Fibroblast of lung (primary cell): Measurements from ENCODE around the gene UNC5A. TPM values are rescaled to one million over a fixed set of nuclear protein-coding genes. Genes with fewer than 3 reads are reported as not detected.

Experiments used
- DNase-seq, 2 donors: peaks; one replicate each; pipeline versions ENCODE4 v3.0.0 to v3.0.0-alpha.2; 2010; ENCODE audit warnings: low read depth in 2 of 2
- H2AFZ ChIP-seq: 2 replicates; pipeline ENCODE4 v1.5.1; 2012; ENCODE audit warnings: low read length, control low read depth, inconsistent platforms
- H3K27ac ChIP-seq: 2 replicates; pipeline ENCODE4 v1.5.1; 2011; ENCODE audit warnings: low read length, control low read depth; ENCODE audit not compliant: insufficient read depth
- H3K27me3 ChIP-seq: 2 replicates; pipeline ENCODE4 v1.5.1; 2011; ENCODE audit warnings: mild to moderate bottlenecking, low read length; ENCODE audit not compliant: control insufficient read depth, insufficient read depth
- H3K36me3 ChIP-seq: 2 replicates; pipeline ENCODE4 v1.5.1; 2011; ENCODE audit warnings: low read length; ENCODE audit not compliant: control insufficient read depth, insufficient read depth
- H3K4me1 ChIP-seq: 2 replicates; pipeline ENCODE4 v1.5.1; 2011; ENCODE audit warnings: low read length; ENCODE audit not compliant: control insufficient read depth, insufficient read depth; ENCODE audit errors: extremely low read depth
- H3K4me2 ChIP-seq: 2 replicates; pipeline ENCODE4 v1.5.1; 2011; ENCODE audit warnings: low read length, control low read depth; ENCODE audit not compliant: insufficient read depth; ENCODE audit errors: extremely low read depth
- H3K4me3 ChIP-seq, 4 experiments: fragments of 200-600 bp in 1 of 4; sonication (generic) in 1 of 4; replicated peaks in 1 of 4; 2 replicates each; pipeline ENCODE4 v1.5.1; 2011 to 2016; ENCODE audit warnings: low read length in 4 of 4, low read depth in 3 of 4, mild to moderate bottlenecking in 3 of 4, control low read depth in 2 of 4, inconsistent platforms in 1 of 4, mixed read lengths in 1 of 4; ENCODE audit not compliant: insufficient read depth in 1 of 4; ENCODE audit errors: control extremely low read depth in 1 of 4
- H3K79me2 ChIP-seq: 2 replicates; pipeline ENCODE4 v1.5.1; 2012; ENCODE audit warnings: mild to moderate bottlenecking, low read length, inconsistent platforms; ENCODE audit not compliant: control insufficient read depth, insufficient read depth
- H3K9ac ChIP-seq: 2 replicates; pipeline ENCODE4 v1.5.1; 2011; ENCODE audit warnings: mild to moderate bottlenecking, low read length, control low read depth; ENCODE audit not compliant: insufficient read depth
- H3K9me3 ChIP-seq: 2 replicates; pipeline ENCODE4 v1.5.1; 2012; ENCODE audit warnings: low read depth, low read length; ENCODE audit not compliant: control insufficient read depth, insufficient read depth
- H4K20me1 ChIP-seq: 2 replicates; pipeline ENCODE4 v1.5.1; 2011; ENCODE audit warnings: low read length; ENCODE audit not compliant: control insufficient read depth, insufficient read depth; ENCODE audit errors: extremely low read depth
- EZH2 ChIP-seq: IDR thresholded peaks from 2 replicates; pipeline ENCODE4 v1.5.1; 2012; ENCODE audit warnings: low read length, control low read depth, mild to moderate bottlenecking; ENCODE audit errors: missing control alignments
- polyA plus RNA-seq, 2 donors: library from polyadenylated mRNA; depleted of rRNA in 1 of 2; stranded (reverse) in 1 of 2; unstranded in 1 of 2; fragments of >200 nt; gene quantifications; 2 replicates each; pipeline ENCODE4 v1.2.1, GENCODE V29; 2011 to 2012; ENCODE audit warnings: missing spikeins in 1 of 2
- total RNA-seq: library from RNA; depleted of rRNA; stranded (reverse); fragments of >200 nt; gene quantifications from 2 replicates; pipeline ENCODE4 v1.2.1, GENCODE V29; 2014
- TF ChIP-seq, protein P1 (sequence below), 2 donors: IDR thresholded peaks in 1 of 2; conservative IDR thresholded peaks in 1 of 2; 1 replicate in 1 of 2; 2 replicates in 1 of 2; pipeline ENCODE4 v1.5.1; 2011 to 2012; ENCODE audit warnings: low read length in 2 of 2, control low read depth in 1 of 2, inconsistent platforms in 1 of 2, low read depth in 1 of 2, mild to moderate bottlenecking in 1 of 2

UNC5A gene
- total and polyA plus RNA-seq, 2 donors (not counting 1 experiment from before 2014, with no cell fraction given) = not detected

- TF ChIP-seq EZH2 = no peak
- TF ChIP-seq, protein P1, sequence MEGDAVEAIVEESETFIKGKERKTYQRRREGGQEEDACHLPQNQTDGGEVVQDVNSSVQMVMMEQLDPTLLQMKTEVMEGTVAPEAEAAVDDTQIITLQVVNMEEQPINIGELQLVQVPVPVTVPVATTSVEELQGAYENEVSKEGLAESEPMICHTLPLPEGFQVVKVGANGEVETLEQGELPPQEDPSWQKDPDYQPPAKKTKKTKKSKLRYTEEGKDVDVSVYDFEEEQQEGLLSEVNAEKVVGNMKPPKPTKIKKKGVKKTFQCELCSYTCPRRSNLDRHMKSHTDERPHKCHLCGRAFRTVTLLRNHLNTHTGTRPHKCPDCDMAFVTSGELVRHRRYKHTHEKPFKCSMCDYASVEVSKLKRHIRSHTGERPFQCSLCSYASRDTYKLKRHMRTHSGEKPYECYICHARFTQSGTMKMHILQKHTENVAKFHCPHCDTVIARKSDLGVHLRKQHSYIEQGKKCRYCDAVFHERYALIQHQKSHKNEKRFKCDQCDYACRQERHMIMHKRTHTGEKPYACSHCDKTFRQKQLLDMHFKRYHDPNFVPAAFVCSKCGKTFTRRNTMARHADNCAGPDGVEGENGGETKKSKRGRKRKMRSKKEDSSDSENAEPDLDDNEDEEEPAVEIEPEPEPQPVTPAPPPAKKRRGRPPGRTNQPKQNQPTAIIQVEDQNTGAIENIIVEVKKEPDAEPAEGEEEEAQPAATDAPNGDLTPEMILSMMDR (conservative IDR thresholded peaks at IDR 0.05 in 1 of 2, IDR thresholded peaks at IDR 0.05 in 1 of 2; ENCODE audit: low read depth in 1 of 2, low read length in 2 of 2) = no peak
- Histone ChIP-seq H3K4me3 (no peak overlapping the region), H3K4me2 (no peak overlapping the region), H3K9ac (no peak overlapping the region), H3K79me2 (no peaks in the 10 kb centered on the region), H3K27me3 (peaks cover 36% of the 10 kb centered on the region), H4K20me1 (no peaks in the 10 kb centered on the region), H3K4me1 (no peaks in the 10 kb centered on the region), H3K27ac (no peak overlapping the region), H2AFZ (no peak overlapping the region), H3K9me3 (no peaks in the 10 kb centered on the region), H3K36me3 (no peaks in the 10 kb centered on the region)
- no peak for DNase-seq
Measured at GRCh38 chr5:176814836-176815438, 4.6 kb downstream of the UNC5A start.

GRCh38 chr5:176816043-176816745 lies 5.8 kb downstream of the UNC5A start:
- no peak overlapping the region for H3K27ac ChIP-seq
- no peaks in the 10 kb centered on the region for H3K36me3 ChIP-seq
- H3K27me3 ChIP-seq = peaks cover 35% of the 10 kb centered on the region
- no peak for TF ChIP-seq EZH2
- TF ChIP-seq, protein P1 (conservative IDR thresholded peaks at IDR 0.05 in 1 of 2, IDR thresholded peaks at IDR 0.05 in 1 of 2; ENCODE audit: low read depth in 1 of 2, low read length in 2 of 2) = no peak
- no peak overlapping the region for H3K4me2 ChIP-seq
- H3K79me2 ChIP-seq = no peaks in the 10 kb centered on the region
- no peak for DNase-seq
- no peak overlapping the region for H3K4me3 ChIP-seq
- no peaks in the 10 kb centered on the region for H3K9me3 ChIP-seq
- no peak overlapping the region for H3K9ac ChIP-seq
- H4K20me1 ChIP-seq = no peaks in the 10 kb centered on the region
- H3K4me1 ChIP-seq = no peaks in the 10 kb centered on the region
- H2AFZ ChIP-seq = no peak overlapping the region

DNA sequence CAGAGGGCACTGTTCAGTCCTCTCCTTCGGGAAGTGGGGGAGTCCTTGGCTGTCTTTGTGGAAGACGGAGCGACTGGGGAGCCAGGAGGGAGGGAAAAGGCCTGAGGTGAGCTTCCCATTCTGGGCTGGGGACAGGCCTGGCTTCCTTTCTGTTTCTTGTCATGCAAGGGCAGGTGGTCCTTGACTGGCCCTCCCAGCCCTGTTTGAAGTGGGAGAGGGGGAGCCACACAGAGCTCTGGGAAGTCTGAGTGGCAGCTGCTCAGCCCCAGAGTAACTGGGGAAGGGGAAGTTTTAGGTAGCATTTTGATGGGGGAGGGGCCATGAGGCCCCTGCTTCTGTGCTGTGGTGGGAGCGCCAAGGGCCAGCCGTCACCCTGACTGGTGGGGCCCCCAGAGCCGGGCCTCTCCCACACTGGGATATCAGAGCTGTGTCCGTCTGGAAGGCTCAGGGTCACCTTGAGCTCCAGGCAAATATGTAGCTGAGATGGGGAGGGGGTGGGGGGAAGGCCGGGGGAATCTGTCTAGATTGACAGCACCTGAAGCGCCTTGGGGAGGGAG lies 6.5 kb downstream of the UNC5A start:
- Histone ChIP-seq H3K79me2 (no peaks in the 10 kb centered on the region), H3K4me2 (no peak overlapping the region), H3K36me3 (no peaks in the 10 kb centered on the region), H3K9me3 (no peaks in the 10 kb centered on the region), H3K4me1 (no peaks in the 10 kb centered on the region), H3K27me3 (peaks cover 28% of the 10 kb centered on the region), H2AFZ (no peak overlapping the region), H3K9ac (no peak overlapping the region), H4K20me1 (no peaks in the 10 kb centered on the region), H3K4me3 (no peak overlapping the region), H3K27ac (no peak overlapping the region)
- TF ChIP-seq, protein P1 (conservative IDR thresholded peaks at IDR 0.05 in 1 of 2, IDR thresholded peaks at IDR 0.05 in 1 of 2; ENCODE audit: low read depth in 1 of 2, low read length in 2 of 2) = no peak
- TF ChIP-seq EZH2 = peak; percentile 68
- DNase-seq = no peak
